A549 treated with AZD2906 at 1 μM for 4 hours (cell line): ENCODE measurements around the gene ARHGEF1. TPM values are rescaled to one million over a fixed set of nuclear protein-coding genes. Genes with fewer than 3 reads are reported as not detected.

Source experiments
- total RNA-seq: library from RNA; stranded (reverse); fragments of 200-300 nt; extraction: Qiagen RNA extraction; gene quantifications from 5 replicates; pipeline ENCODE4 v1.2.3, GENCODE V29; 2022

Gene ARHGEF1
- total RNA-seq: 77.7 to 113 TPM (median 104 TPM) in 5 replicates

DNA sequence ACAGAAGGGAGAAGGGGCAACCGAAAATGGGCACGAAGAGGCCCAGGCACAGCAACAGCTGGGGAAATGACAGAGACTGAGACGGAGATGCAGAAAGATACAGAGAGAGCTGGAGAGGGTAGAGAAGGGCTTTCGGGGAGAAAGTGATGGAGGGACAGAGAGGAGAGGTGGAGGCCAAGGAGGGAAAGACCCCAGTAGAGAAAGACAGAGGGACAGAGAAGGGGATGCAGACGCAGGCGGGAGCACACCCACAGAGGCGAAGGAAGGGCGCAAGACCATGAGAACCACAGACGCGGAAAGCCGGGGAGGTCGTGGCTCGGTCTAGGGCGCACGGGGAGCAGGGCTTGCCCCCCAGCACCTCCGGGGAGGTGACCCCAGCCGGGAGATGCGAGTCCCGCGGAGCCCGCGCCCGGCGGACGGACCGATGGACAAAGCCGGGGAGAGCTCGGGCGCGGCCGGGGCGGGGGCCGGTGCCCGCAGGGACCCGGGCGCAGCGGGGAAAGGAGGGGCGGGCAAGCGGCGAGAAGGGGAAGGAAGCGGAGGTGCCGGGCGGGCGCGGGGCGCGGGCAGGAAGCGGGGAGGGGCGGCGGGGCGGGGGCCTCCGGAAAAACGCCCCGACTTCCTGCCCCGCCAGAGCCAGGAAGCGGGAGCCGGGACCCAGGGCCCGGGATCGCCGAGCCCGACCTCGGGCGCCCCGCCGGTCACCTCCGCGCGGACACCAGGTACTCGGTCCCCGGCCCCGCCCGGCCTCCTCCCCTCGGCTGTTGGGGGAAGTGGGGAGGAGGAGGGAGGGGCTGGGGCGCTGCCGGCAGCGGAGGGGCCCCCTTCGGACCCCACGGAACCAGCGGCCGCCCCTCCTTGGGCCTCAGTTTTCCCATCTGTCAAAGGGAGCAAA is at the start of gene ARHGEF1:
Gene ARHGEF1 (plus strand): TSS at position 617 of the 895 bp plus-strand sequence. CDS start 4,899 bp downstream, outside the sequence.

DNA sequence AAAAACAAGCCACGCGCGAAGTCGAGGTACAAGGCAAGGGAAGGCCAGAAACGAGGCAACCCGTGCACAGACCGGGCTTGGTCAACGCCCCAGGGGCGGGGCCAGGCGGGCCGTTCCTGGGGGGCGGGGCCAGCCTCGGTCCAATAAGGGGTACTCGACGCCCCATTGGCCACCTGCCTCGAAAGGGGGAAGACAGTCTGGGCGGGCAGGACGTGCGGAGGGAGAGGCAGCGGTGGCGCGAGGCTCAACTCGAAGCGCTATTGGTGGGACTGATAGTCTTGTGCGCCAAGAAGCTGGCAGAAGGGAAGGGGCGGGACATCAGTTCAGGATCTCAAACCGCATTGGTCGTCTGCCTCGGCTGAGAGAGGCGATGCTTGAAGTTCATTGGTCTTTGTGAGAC is 38.4 kb upstream of the ARHGEF1 start, which contains the start of gene LYPD4:
Gene LYPD4 (minus strand): TSS at position 83 of the 400 bp plus-strand sequence. CDS start 5,398 bp downstream, outside the sequence.

DNA sequence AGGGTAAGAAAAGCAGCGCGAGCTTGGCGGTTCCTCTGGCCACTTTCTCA is 38.2 kb upstream of the ARHGEF1 start, which contains the start of gene DMRTC2:
Gene DMRTC2 (plus strand): TSS at position 42 of the 50 bp plus-strand sequence. CDS start 2,387 bp downstream, outside the sequence.

DNA sequence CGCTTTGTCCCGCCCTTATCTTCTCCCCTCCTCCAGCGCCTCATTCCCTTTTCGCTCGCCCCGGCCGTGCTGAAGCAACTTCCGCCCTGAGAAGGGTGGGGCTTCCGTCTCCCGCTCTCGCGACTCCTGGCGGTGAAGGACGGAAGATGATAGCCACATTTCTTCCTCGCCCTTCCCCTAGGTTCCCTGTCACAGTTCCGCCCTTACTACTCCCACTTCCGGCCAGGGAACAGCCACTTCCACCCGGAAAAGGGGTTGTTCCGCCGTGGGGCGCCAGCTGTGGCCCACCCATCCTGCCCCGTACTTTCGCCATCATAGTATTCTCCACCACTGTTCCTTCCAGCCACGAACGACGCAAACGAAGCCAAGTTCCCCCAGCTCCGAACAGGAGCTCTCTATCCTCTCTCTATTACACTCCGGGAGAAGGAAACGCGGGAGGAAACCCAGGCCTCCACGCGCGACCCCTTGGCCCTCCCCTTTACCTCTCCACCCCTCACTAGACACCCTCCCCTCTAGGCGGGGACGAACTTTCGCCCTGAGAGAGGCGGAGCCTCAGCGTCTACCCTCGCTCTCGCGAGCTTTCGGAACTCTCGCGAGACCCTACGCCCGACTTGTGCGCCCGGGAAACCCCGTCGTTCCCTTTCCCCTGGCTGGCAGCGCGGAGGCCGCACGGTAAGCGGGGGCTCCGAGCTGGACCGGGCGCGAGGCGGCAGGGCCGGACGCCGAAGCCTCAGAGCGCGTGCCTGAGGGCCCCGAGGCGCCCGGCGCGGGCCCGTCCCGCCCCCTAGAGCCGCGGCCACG is 23.2 kb upstream of the ARHGEF1 start, which contains the start of gene RPS19:
Gene RPS19 (plus strand): TSS at position 638 of the 801 bp plus-strand sequence. CDS start 520 bp downstream, outside the sequence.

DNA sequence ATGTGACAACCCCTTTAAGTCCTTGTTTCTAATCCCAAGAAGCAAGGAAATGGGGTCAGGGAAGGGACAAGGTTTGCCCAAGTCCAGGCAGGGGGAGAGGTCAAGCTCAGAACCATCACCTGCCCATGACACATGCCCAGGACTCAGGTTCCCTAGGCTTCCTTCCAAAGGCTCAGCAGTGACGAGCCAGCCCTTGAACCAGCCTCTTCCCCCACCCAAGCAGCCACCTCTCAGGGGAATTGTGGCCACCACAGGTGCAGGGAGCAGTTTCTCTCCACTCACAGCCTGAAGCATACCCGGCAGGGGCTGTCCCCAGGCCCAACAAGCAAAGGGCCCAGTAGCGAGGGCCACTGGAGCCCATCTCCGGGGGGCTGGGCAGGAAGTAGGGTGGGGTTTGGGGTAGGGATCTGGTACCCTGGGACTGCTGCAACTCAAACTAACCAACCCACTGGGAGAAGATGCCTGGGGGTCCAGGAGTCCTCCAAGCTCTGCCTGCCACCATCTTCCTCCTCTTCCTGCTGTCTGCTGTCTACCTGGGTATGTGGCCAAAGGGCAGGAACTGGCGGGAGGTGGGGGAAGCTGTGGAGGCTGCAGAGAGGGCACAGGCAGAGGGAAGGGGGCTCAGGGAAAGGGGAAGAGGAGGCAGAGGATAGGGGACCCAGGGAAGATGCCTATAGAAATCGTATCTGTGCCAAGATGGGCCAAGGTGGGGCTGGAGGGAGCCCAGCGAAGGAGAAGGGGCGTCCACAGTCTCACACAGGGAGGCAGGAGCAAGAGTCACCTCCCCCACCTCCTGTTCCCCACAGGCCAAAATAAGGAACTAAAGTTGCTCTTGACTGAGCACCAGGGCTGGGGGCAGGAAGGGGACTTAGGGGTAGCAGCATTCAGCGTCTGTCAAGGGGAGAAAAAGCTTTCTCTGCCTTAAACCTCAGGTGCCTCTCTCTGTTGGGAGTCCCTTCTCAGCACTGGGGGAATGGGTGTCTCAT is 5.8 kb upstream of the ARHGEF1 start, which contains the start of gene CD79A:
Gene CD79A (plus strand): TSS at position 433 of the 986 bp plus-strand sequence. CDS start 26 bp downstream, at position 459.

GRCh38 chr19:41928221-41928683 is 45.3 kb downstream of the ARHGEF1 start, which contains the start of gene ERFL:
Gene ERFL (minus strand): TSS chr19:41928449. CDS start chr19:41912919, 15,530 bp downstream.

Other genes starting within 250 kb of the ARHGEF1 start
- 0.07 to 0.12 TPM (median 0.09 TPM) in 5 replicates for gene CEACAM7, start 194.9 kb upstream of the ARHGEF1 start, total RNA-seq
- gene CEACAM5, start 174.6 kb upstream of the ARHGEF1 start, total RNA-seq: 1.0 to 2.0 TPM (median 1.5 TPM) in 5 replicates
- gene CEACAM6, start 127.7 kb upstream of the ARHGEF1 start, total RNA-seq: 13.8 to 21.7 TPM (median 18.1 TPM) in 5 replicates
- not detected in 5 replicates for gene CEACAM3, start 86.6 kb upstream of the ARHGEF1 start, total RNA-seq
- gene LYPD4, start 38.5 kb upstream of the ARHGEF1 start, total RNA-seq: not detected in 5 replicates
- not detected in 5 replicates for gene DMRTC2, start 38.1 kb upstream of the ARHGEF1 start, total RNA-seq
- 8,904 to 10,355 TPM (median 9,424 TPM) in 5 replicates for gene RPS19, start 22.9 kb upstream of the ARHGEF1 start, total RNA-seq
- gene CD79A, start 5.9 kb upstream of the ARHGEF1 start, total RNA-seq: 0.80 to 1.3 TPM (median 1.0 TPM) in 5 replicates
- gene ERFL, start 45.3 kb downstream of the ARHGEF1 start, total RNA-seq: 0.22 to 0.37 TPM (median 0.28 TPM) in 5 replicates
- 204 to 299 TPM (median 270 TPM) in 5 replicates for gene RABAC1, start 76.1 kb downstream of the ARHGEF1 start, total RNA-seq
- gene ATP1A3, start 111.0 kb downstream of the ARHGEF1 start, total RNA-seq: 3.3 to 4.9 TPM (median 4.2 TPM) in 5 replicates
- gene GRIK5, start 187.0 kb downstream of the ARHGEF1 start, total RNA-seq: 0.23 to 0.66 TPM (median 0.42 TPM) in 5 replicates
- gene ZNF574, start 193.0 kb downstream of the ARHGEF1 start, total RNA-seq: 30.3 to 40.3 TPM (median 37.8 TPM) in 5 replicates
- 0.23 to 0.45 TPM (median 0.35 TPM) in 5 replicates for gene POU2F2, start 249.3 kb downstream of the ARHGEF1 start, total RNA-seq